GM23338 (cell line): ENCODE measurements around the gene MAP2K2.

Experiments
- CREB1 ChIP-seq: fragments of 250-450 bp; sonication (Bioruptor Pico); IDR thresholded peaks from 2 replicates; pipeline ENCODE4 v1.5.0; 2020; ENCODE audit warnings: low read depth, mild to moderate bottlenecking, moderate library complexity
- EZH2 ChIP-seq: fragments of 200-600 bp; sonication (generic); IDR thresholded peaks from one replicate; pipeline ENCODE4 v1.8.0; 2017; ENCODE audit warnings: antibody characterized with exemption, mild to moderate bottlenecking, low read depth; ENCODE audit not compliant: unreplicated experiment
- EZH2phosphoT487 ChIP-seq: fragments of 200-600 bp; sonication (generic); IDR thresholded peaks from one replicate; pipeline ENCODE4 v1.8.1; 2018; ENCODE audit warnings: antibody characterized with exemption; ENCODE audit not compliant: unreplicated experiment
- JUNB ChIP-seq: IDR thresholded peaks from one replicate; pipeline ENCODE4 v1.6.1; 2016; ENCODE audit warnings: antibody characterized with exemption; ENCODE audit not compliant: unreplicated experiment
- NANOG ChIP-seq: IDR thresholded peaks from 2 replicates; pipeline ENCODE4 v1.6.1; 2016; ENCODE audit warnings: antibody characterized with exemption, borderline replicate concordance
- POLR2AphosphoS5 ChIP-seq: IDR thresholded peaks from 2 replicates; pipeline ENCODE4 v1.6.1; 2016; ENCODE audit warnings: antibody characterized with exemption, low read depth
- STAT1 ChIP-seq: IDR thresholded peaks from one replicate; pipeline ENCODE4 v1.6.1; 2016; ENCODE audit warnings: antibody characterized with exemption; ENCODE audit not compliant: unreplicated experiment
- ZNF331 ChIP-seq: fragments of 250-450 bp; sonication (Bioruptor Pico); IDR thresholded peaks from 2 replicates; pipeline ENCODE4 v1.5.0; 2020; ENCODE audit warnings: low read depth, mild to moderate bottlenecking, moderate library complexity
- TF ChIP-seq, protein P1 (sequence below), 2 experiments: fragments of 200-600 bp in 1 of 2; sonication (generic) in 1 of 2; conservative IDR thresholded peaks; 2 replicates each; pipeline versions ENCODE4 v1.5.1 to v1.6.1; 2016 to 2017; ENCODE audit warnings: antibody characterized with exemption in 2 of 2, low read depth in 2 of 2, mild to moderate bottlenecking in 2 of 2, moderate library complexity in 1 of 2
- TF ChIP-seq, protein P2 (sequence below): IDR thresholded peaks from one replicate; pipeline ENCODE4 v1.6.1; 2018; ENCODE audit warnings: antibody characterized with exemption; ENCODE audit not compliant: unreplicated experiment
- TF ChIP-seq, protein P3 (sequence below): IDR thresholded peaks from 2 replicates; pipeline ENCODE4 v1.6.1; 2016; ENCODE audit warnings: antibody characterized with exemption

- TF ChIP-seq, protein P1, sequence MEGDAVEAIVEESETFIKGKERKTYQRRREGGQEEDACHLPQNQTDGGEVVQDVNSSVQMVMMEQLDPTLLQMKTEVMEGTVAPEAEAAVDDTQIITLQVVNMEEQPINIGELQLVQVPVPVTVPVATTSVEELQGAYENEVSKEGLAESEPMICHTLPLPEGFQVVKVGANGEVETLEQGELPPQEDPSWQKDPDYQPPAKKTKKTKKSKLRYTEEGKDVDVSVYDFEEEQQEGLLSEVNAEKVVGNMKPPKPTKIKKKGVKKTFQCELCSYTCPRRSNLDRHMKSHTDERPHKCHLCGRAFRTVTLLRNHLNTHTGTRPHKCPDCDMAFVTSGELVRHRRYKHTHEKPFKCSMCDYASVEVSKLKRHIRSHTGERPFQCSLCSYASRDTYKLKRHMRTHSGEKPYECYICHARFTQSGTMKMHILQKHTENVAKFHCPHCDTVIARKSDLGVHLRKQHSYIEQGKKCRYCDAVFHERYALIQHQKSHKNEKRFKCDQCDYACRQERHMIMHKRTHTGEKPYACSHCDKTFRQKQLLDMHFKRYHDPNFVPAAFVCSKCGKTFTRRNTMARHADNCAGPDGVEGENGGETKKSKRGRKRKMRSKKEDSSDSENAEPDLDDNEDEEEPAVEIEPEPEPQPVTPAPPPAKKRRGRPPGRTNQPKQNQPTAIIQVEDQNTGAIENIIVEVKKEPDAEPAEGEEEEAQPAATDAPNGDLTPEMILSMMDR (conservative IDR thresholded peaks at IDR 0.05; ENCODE audit: low read depth in 2 of 2): no peak
- TF ChIP-seq, protein P2, sequence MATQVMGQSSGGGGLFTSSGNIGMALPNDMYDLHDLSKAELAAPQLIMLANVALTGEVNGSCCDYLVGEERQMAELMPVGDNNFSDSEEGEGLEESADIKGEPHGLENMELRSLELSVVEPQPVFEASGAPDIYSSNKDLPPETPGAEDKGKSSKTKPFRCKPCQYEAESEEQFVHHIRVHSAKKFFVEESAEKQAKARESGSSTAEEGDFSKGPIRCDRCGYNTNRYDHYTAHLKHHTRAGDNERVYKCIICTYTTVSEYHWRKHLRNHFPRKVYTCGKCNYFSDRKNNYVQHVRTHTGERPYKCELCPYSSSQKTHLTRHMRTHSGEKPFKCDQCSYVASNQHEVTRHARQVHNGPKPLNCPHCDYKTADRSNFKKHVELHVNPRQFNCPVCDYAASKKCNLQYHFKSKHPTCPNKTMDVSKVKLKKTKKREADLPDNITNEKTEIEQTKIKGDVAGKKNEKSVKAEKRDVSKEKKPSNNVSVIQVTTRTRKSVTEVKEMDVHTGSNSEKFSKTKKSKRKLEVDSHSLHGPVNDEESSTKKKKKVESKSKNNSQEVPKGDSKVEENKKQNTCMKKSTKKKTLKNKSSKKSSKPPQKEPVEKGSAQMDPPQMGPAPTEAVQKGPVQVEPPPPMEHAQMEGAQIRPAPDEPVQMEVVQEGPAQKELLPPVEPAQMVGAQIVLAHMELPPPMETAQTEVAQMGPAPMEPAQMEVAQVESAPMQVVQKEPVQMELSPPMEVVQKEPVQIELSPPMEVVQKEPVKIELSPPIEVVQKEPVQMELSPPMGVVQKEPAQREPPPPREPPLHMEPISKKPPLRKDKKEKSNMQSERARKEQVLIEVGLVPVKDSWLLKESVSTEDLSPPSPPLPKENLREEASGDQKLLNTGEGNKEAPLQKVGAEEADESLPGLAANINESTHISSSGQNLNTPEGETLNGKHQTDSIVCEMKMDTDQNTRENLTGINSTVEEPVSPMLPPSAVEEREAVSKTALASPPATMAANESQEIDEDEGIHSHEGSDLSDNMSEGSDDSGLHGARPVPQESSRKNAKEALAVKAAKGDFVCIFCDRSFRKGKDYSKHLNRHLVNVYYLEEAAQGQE: no peak
- TF ChIP-seq EZH2 (no peak), EZH2phosphoT487 (no peak), STAT1 (no peak), POLR2AphosphoS5 (no peak), JUNB (no peak), CREB1 (CRISPR knock-in tag) (no peak), ZNF331 (CRISPR knock-in tag) (no peak), NANOG (no peak)
- TF ChIP-seq, protein P3, sequence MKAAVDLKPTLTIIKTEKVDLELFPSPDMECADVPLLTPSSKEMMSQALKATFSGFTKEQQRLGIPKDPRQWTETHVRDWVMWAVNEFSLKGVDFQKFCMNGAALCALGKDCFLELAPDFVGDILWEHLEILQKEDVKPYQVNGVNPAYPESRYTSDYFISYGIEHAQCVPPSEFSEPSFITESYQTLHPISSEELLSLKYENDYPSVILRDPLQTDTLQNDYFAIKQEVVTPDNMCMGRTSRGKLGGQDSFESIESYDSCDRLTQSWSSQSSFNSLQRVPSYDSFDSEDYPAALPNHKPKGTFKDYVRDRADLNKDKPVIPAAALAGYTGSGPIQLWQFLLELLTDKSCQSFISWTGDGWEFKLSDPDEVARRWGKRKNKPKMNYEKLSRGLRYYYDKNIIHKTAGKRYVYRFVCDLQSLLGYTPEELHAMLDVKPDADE: no peak
Observed at GRCh38 chr19:4089946-4090345, 34.0 kb downstream of the MAP2K2 start.
